T-helper 1 cell treated with Interleukin-12 subunit alpha and Interleukin-12 subunit beta and Interleukin-4 antibody, amounts not matched to agents 30 μg/mL and 1 μg/mL, for 36 hours (primary cell): ENCODE data around the gene TMEM69.
"Not testable (repeated sequence)": the region's sequence is repeated elsewhere in the genome, so short reads cannot be mapped to it uniquely, and the experiment has no call there.

Experiments
- H3K27ac Mint-ChIP-seq: one replicate; pipeline ENCODE4 v1.8.0; 2021; ENCODE audit warnings: mild to moderate bottlenecking, mixed read lengths
- H3K27me3 Mint-ChIP-seq: one replicate; pipeline ENCODE4 v1.8.0; 2021; ENCODE audit warnings: low read depth, mixed read lengths
- H3K36me3 Mint-ChIP-seq: one replicate; pipeline ENCODE4 v1.8.0; 2021; ENCODE audit warnings: low read depth, mixed read lengths
- H3K4me1 Mint-ChIP-seq: one replicate; pipeline ENCODE4 v1.8.0; 2021; ENCODE audit warnings: low read depth, mixed read lengths
- H3K4me3 Mint-ChIP-seq: one replicate; pipeline ENCODE4 v1.8.0; 2021; ENCODE audit warnings: mild to moderate bottlenecking, moderate library complexity, mixed read lengths
- H3K9me3 Mint-ChIP-seq: one replicate; pipeline ENCODE4 v1.8.0; 2021; ENCODE audit warnings: mixed read lengths

The TMEM69 gene

GRCh38 chr1:45687014-45687753 lies 797 bp upstream of the TMEM69 start:
- Mint-ChIP-seq H3K4me3 (peak overlapping the region; percentile 95), H3K27me3 (no peaks in the 10 kb centered on the region), H3K27ac (peak overlapping the region; percentile 100), H3K9me3 (no peaks in the 10 kb centered on the region), H3K4me1 (peaks cover 27% of the 10 kb centered on the region), H3K36me3 (peaks cover 10% of the 10 kb centered on the region)

GRCh38 chr1:45693811-45694210 lies 5.8 kb downstream of the TMEM69 start:
- H3K9me3 Mint-ChIP-seq, H3K27me3 Mint-ChIP-seq, H3K4me1 Mint-ChIP-seq, H3K4me3 Mint-ChIP-seq, H3K27ac Mint-ChIP-seq: not testable (repeated sequence)
- peaks cover 12% of the 10 kb centered on the region for H3K36me3 Mint-ChIP-seq

GRCh38 chr1:45694823-45695222 lies 6.8 kb downstream of the TMEM69 start:
- H3K27me3 Mint-ChIP-seq: no peaks in the 10 kb centered on the region
- no peak overlapping the region for H3K27ac Mint-ChIP-seq

GRCh38 chr1:45704637-45705036 lies 16.7 kb downstream of the TMEM69 start:
- Mint-ChIP-seq H3K9me3 (peaks cover 10% of the 10 kb centered on the region), H3K27me3 (no peaks in the 10 kb centered on the region), H3K4me1 (no peaks in the 10 kb centered on the region), H3K27ac (no peak overlapping the region), H3K4me3 (no peak overlapping the region), H3K36me3 (peaks cover 10% of the 10 kb centered on the region)

More at GRCh38 chr1:45694823-45695222, 6.8 kb downstream of the TMEM69 start:
- peaks cover 4% of the 10 kb centered on the region for H3K4me1 Mint-ChIP-seq
- H3K4me3 Mint-ChIP-seq: no peak overlapping the region
- peaks cover 12% of the 10 kb centered on the region for H3K36me3 Mint-ChIP-seq
- no peaks in the 10 kb centered on the region for H3K9me3 Mint-ChIP-seq

- H3K4me3 Mint-ChIP-seq: no peak overlapping the region
- H3K27me3 Mint-ChIP-seq: no peaks in the 10 kb centered on the region
- no peaks in the 10 kb centered on the region for H3K4me1 Mint-ChIP-seq
- H3K9me3 Mint-ChIP-seq: no peaks in the 10 kb centered on the region
- H3K27ac Mint-ChIP-seq: no peak overlapping the region
- peaks cover 1% of the 10 kb centered on the region for H3K36me3 Mint-ChIP-seq
Observed at GRCh38 chr1:45713711-45714110, 25.7 kb downstream of the TMEM69 start.

GRCh38 chr1:45716700-45717099 lies 28.7 kb downstream of the TMEM69 start:
- Mint-ChIP-seq H3K36me3 (no peaks in the 10 kb centered on the region), H3K27me3 (no peaks in the 10 kb centered on the region), H3K4me3 (no peak overlapping the region), H3K9me3 (no peaks in the 10 kb centered on the region), H3K27ac (no peak overlapping the region), H3K4me1 (no peaks in the 10 kb centered on the region)

GRCh38 chr1:45717386-45717785 lies 29.4 kb downstream of the TMEM69 start:
- H3K9me3 Mint-ChIP-seq: not testable (repeated sequence)

GRCh38 chr1:45718289-45718688 lies 30.3 kb downstream of the TMEM69 start:
- H3K36me3 Mint-ChIP-seq: no peaks in the 10 kb centered on the region

More at GRCh38 chr1:45717386-45717785, 29.4 kb downstream of the TMEM69 start:
- H3K27ac Mint-ChIP-seq, H3K4me1 Mint-ChIP-seq, H3K4me3 Mint-ChIP-seq, H3K27me3 Mint-ChIP-seq, H3K36me3 Mint-ChIP-seq: not testable (repeated sequence)

GRCh38 chr1:45721207-45721606 lies 33.2 kb downstream of the TMEM69 start:
- H3K27me3 Mint-ChIP-seq: no peaks in the 10 kb centered on the region

More at GRCh38 chr1:45718289-45718688, 30.3 kb downstream of the TMEM69 start:
- H3K4me1 Mint-ChIP-seq: no peaks in the 10 kb centered on the region
- no peak overlapping the region for H3K4me3 Mint-ChIP-seq
- no peak overlapping the region for H3K27ac Mint-ChIP-seq
- no peaks in the 10 kb centered on the region for H3K9me3 Mint-ChIP-seq
- no peaks in the 10 kb centered on the region for H3K27me3 Mint-ChIP-seq

GRCh38 chr1:45722809-45723208 lies 34.8 kb downstream of the TMEM69 start:
- Mint-ChIP-seq H3K4me3 (no peak overlapping the region), H3K9me3 (no peaks in the 10 kb centered on the region), H3K27me3 (no peaks in the 10 kb centered on the region), H3K27ac (no peak overlapping the region), H3K36me3 (no peaks in the 10 kb centered on the region), H3K4me1 (no peaks in the 10 kb centered on the region)

More at GRCh38 chr1:45721207-45721606, 33.2 kb downstream of the TMEM69 start:
- Mint-ChIP-seq H3K36me3 (no peaks in the 10 kb centered on the region), H3K4me3 (no peak overlapping the region), H3K27ac (no peak overlapping the region), H3K9me3 (no peaks in the 10 kb centered on the region), H3K4me1 (no peaks in the 10 kb centered on the region)

- Mint-ChIP-seq H3K27me3 (no peaks in the 10 kb centered on the region), H3K27ac (no peak overlapping the region), H3K4me1 (no peaks in the 10 kb centered on the region), H3K36me3 (no peaks in the 10 kb centered on the region), H3K9me3 (no peaks in the 10 kb centered on the region), H3K4me3 (no peak overlapping the region)
Observed at GRCh38 chr1:45723248-45723930, 35.4 kb downstream of the TMEM69 start.

GRCh38 chr1:45726007-45726406 lies 38.0 kb downstream of the TMEM69 start:
- H3K36me3 Mint-ChIP-seq, H3K9me3 Mint-ChIP-seq, H3K4me3 Mint-ChIP-seq, H3K27ac Mint-ChIP-seq, H3K27me3 Mint-ChIP-seq, H3K4me1 Mint-ChIP-seq: not testable (repeated sequence)

GRCh38 chr1:45730075-45730779 lies 42.2 kb downstream of the TMEM69 start:
- Mint-ChIP-seq H3K27me3 (no peaks in the 10 kb centered on the region), H3K9me3 (no peaks in the 10 kb centered on the region), H3K36me3 (peaks cover 2% of the 10 kb centered on the region), H3K27ac (no peak overlapping the region), H3K4me1 (no peaks in the 10 kb centered on the region), H3K4me3 (no peak overlapping the region)

GRCh38 chr1:45730780-45731319 lies 42.9 kb downstream of the TMEM69 start:
- Mint-ChIP-seq H3K9me3 (no peaks in the 10 kb centered on the region), H3K27me3 (no peaks in the 10 kb centered on the region), H3K4me1 (no peaks in the 10 kb centered on the region), H3K4me3 (no peak overlapping the region), H3K36me3 (peaks cover 2% of the 10 kb centered on the region), H3K27ac (no peak overlapping the region)
